NOMO-1 treated with dmso at 0.1 percent for 144 hours (cell line): Measurements from ENCODE around the gene MSL3B.

Experiments
- DNase-seq: peaks from one replicate; lab custom pipeline; 2025; ENCODE audit not compliant: unreplicated experiment; lab: John Stamatoyannopoulos, UW

Gene MSL3B

GRCh38 chr2:233818639-233819621 lies 49.3 kb downstream of the MSL3B start:
- DNase-seq, result no peak

- DNase-seq, result no peak
Observed at GRCh38 chr2:233817995-233818638, 50.1 kb downstream of the MSL3B start.

GRCh38 chr2:233817361-233817911 lies 50.8 kb downstream of the MSL3B start:
- no peak for DNase-seq

- DNase-seq, result no peak
Observed at GRCh38 chr2:233816771-233817170, 51.4 kb downstream of the MSL3B start.

GRCh38 chr2:233816334-233816733 lies 51.9 kb downstream of the MSL3B start:
- no peak for DNase-seq

- DNase-seq, result no peak
Observed at GRCh38 chr2:233815861-233816260, 52.3 kb downstream of the MSL3B start.
